Liver (tissue), 9 donors: ENCODE measurements around the gene PDGFC. TPM values are rescaled to one million over a fixed set of nuclear protein-coding genes. Genes with fewer than 3 reads are reported as not detected.

Experiments
- DNase-seq: peaks from one replicate; pipeline ENCODE4 v3.0.0-alpha.2; 2017; ENCODE audit warnings: low spot score
- H3K27ac ChIP-seq, 2 donors: one replicate each; pipeline ENCODE4 v1.7.0; 2013; ENCODE audit warnings: inconsistent platforms in 2 of 2, low read length in 2 of 2, control low read depth in 1 of 2, low read depth in 1 of 2, mild to moderate bottlenecking in 1 of 2
- H3K27me3 ChIP-seq, 4 donors: one replicate each; pipeline versions ENCODE4 v1.6.1 to v1.7.0; 2013; ENCODE audit warnings: low read length in 3 of 4, inconsistent platforms in 1 of 4, mild to moderate bottlenecking in 1 of 4, moderate library complexity in 1 of 4; ENCODE audit not compliant: control insufficient read depth in 4 of 4, insufficient read depth in 4 of 4
- H3K36me3 ChIP-seq, 4 donors: one replicate each; pipeline versions ENCODE4 v1.6.1 to v1.7.0; 2013; ENCODE audit warnings: low read length in 3 of 4, mild to moderate bottlenecking in 3 of 4, low read depth in 1 of 4, moderate library complexity in 1 of 4; ENCODE audit not compliant: control insufficient read depth in 4 of 4, insufficient read depth in 3 of 4
- H3K4me1 ChIP-seq, 4 donors: one replicate each; pipeline versions ENCODE4 v1.6.1 to v1.7.0; 2013; ENCODE audit warnings: low read length in 3 of 4, mild to moderate bottlenecking in 3 of 4, moderate library complexity in 1 of 4; ENCODE audit not compliant: control insufficient read depth in 4 of 4, insufficient read depth in 4 of 4
- H3K4me3 ChIP-seq, 3 donors: one replicate each; pipeline versions ENCODE4 v1.6.1 to v1.7.0; 2013; ENCODE audit warnings: low read length in 3 of 3, control low read depth in 1 of 3, low read depth in 1 of 3, mild to moderate bottlenecking in 1 of 3
- H3K9ac ChIP-seq, 2 donors: one replicate each; pipeline ENCODE4 v1.7.0; 2013; ENCODE audit warnings: low read length in 2 of 2, mild to moderate bottlenecking in 2 of 2, moderate library complexity in 2 of 2, control low read depth in 1 of 2, low read depth in 1 of 2
- H3K9me3 ChIP-seq, 4 donors: one replicate each; pipeline versions ENCODE4 v1.6.1 to v1.7.0; 2013; ENCODE audit warnings: low read length in 3 of 4; ENCODE audit not compliant: control insufficient read depth in 4 of 4
- ATF3 ChIP-seq: IDR thresholded peaks from 2 replicates; pipeline ENCODE4 v1.6.1; 2016; ENCODE audit warnings: antibody characterized with exemption
- CTCF ChIP-seq: fragments of 150-350 bp; IDR thresholded peaks from 2 replicates; pipeline ENCODE4 v1.5.1; 2017; ENCODE audit warnings: improper control_type of control experiment, low read depth, low read length; ENCODE audit not compliant: missing input control
- EGR1 ChIP-seq, 2 donors: IDR thresholded peaks; 2 replicates each; pipeline ENCODE4 v1.6.1; 2016 to 2018; ENCODE audit warnings: antibody characterized with exemption in 2 of 2, low read depth in 2 of 2
- FOXA1 ChIP-seq: IDR thresholded peaks from 2 replicates; pipeline ENCODE4 v1.6.1; 2016; ENCODE audit warnings: antibody characterized with exemption
- FOXA2 ChIP-seq: IDR thresholded peaks from 2 replicates; pipeline ENCODE4 v1.6.1; 2016; ENCODE audit warnings: antibody characterized with exemption
- GABPA ChIP-seq, 2 donors: IDR thresholded peaks in 1 of 2; conservative IDR thresholded peaks in 1 of 2; 2 replicates each; pipeline ENCODE4 v1.6.1; 2016; ENCODE audit warnings: antibody characterized with exemption in 2 of 2, mild to moderate bottlenecking in 1 of 2, moderate library complexity in 1 of 2
- HNF4A ChIP-seq, 2 donors: conservative IDR thresholded peaks; 2 replicates each; pipeline ENCODE4 v1.6.1; 2016; ENCODE audit warnings: antibody characterized with exemption in 2 of 2, mild to moderate bottlenecking in 2 of 2
- JUND ChIP-seq, 2 donors: IDR thresholded peaks; 2 replicates each; pipeline ENCODE4 v1.6.1; 2016; ENCODE audit warnings: antibody characterized with exemption in 2 of 2
- MAX ChIP-seq: IDR thresholded peaks from 2 replicates; pipeline ENCODE4 v1.6.1; 2016; ENCODE audit warnings: antibody characterized with exemption
- NR2F2 ChIP-seq: IDR thresholded peaks from 2 replicates; pipeline ENCODE4 v1.6.1; 2016; ENCODE audit warnings: antibody characterized with exemption
- RAD21 ChIP-seq, 2 donors: IDR thresholded peaks; 2 replicates each; pipeline ENCODE4 v1.6.1; 2016; ENCODE audit warnings: antibody characterized with exemption in 2 of 2, mild to moderate bottlenecking in 2 of 2
- REST ChIP-seq: IDR thresholded peaks from 2 replicates; pipeline ENCODE4 v1.6.1; 2016; ENCODE audit warnings: antibody characterized with exemption, mild to moderate bottlenecking
- RXRA ChIP-seq, 2 donors: IDR thresholded peaks; 2 replicates each; pipeline ENCODE4 v1.6.1; 2017 to 2018; ENCODE audit warnings: antibody characterized with exemption in 2 of 2, mild to moderate bottlenecking in 1 of 2
- SP1 ChIP-seq: IDR thresholded peaks from 2 replicates; pipeline ENCODE4 v1.6.1; 2018; ENCODE audit warnings: antibody characterized with exemption, mild to moderate bottlenecking
- TAF1 ChIP-seq: conservative IDR thresholded peaks from 2 replicates; pipeline ENCODE4 v1.6.1; 2016; ENCODE audit warnings: antibody characterized with exemption, mild to moderate bottlenecking
- YY1 ChIP-seq: IDR thresholded peaks from 2 replicates; pipeline ENCODE4 v1.6.1; 2016; ENCODE audit warnings: antibody characterized with exemption, mild to moderate bottlenecking
- ZBTB33 ChIP-seq: IDR thresholded peaks from 2 replicates; pipeline ENCODE4 v1.6.1; 2016; ENCODE audit warnings: antibody characterized with exemption
- WGBS: extraction: QIAGEN DNeasy Blood & Tissue Kit; methylation state at CpG from one replicate; pipeline ENCODE4 v1.1.7; 2013; 5-methylcytosine and 5-hydroxymethylcytosine counted together
- polyA plus RNA-seq, 2 donors: library from polyadenylated mRNA; stranded (reverse) in 1 of 2; unstranded in 1 of 2; fragments of 200-250 nt in 1 of 2; fragments of >200 nt in 1 of 2; fragmentation: Nextera tagmentation in 1 of 2; extraction: Ambion mirVana in 1 of 2; gene quantifications; one replicate each; pipeline versions ENCODE4 v1.2.1 to v1.2.3, GENCODE V29; 2013 to 2015
- total RNA-seq, 2 donors: library from RNA; depleted of rRNA; stranded (reverse); fragments of >200 nt; gene quantifications; one replicate each; pipeline ENCODE4 v1.2.3, GENCODE V29; 2014
- donor health status: healthy.
- donor health status: healthy.
- donor health status: healthy.
- donor health status: healthy.
- donor health status: healthy.

Gene PDGFC
- total and polyA plus RNA-seq, 4 donors: 5.8 to 25.7 (median 9.7) TPM

- TF ChIP-seq JUND (IDR thresholded peaks at IDR 0.05): no peak
Observed at GRCh38 chr4:156875704-156876103, 95.9 kb downstream of the PDGFC start (continued).

GRCh38 chr4:156875055-156875454 is 96.5 kb downstream of the PDGFC start:
- no peak for TF ChIP-seq GABPA (IDR thresholded peaks at IDR 0.05 in 1 of 2, conservative IDR thresholded peaks at IDR 0.05 in 1 of 2)
- no peak for TF ChIP-seq FOXA2
- no peak for TF ChIP-seq NR2F2
- no peak for TF ChIP-seq EGR1 (IDR thresholded peaks at IDR 0.05; ENCODE audit: low read depth in 2 of 2)
- TF ChIP-seq JUND (IDR thresholded peaks at IDR 0.05): no peak
- no peak for TF ChIP-seq HNF4A (conservative IDR thresholded peaks at IDR 0.05)
- TF ChIP-seq FOXA1: no peak
- TF ChIP-seq ZBTB33: no peak
- no peak for TF ChIP-seq CTCF
- TF ChIP-seq MAX: no peak
- TF ChIP-seq YY1: no peak
- WGBS: 96% methylated on average over 1 of the region's 1 CpG
- Histone ChIP-seq H3K27me3 (no peaks in the 10 kb centered on the region), H3K9me3 (no peaks in the 10 kb centered on the region), H3K36me3 (no peaks in the 10 kb centered on the region), H3K4me3 (no peak overlapping the region), H3K27ac (no peak overlapping the region), H3K4me1 (no peaks in the 10 kb centered on the region), H3K9ac (no peak overlapping the region)
- DNase-seq: no peak

GRCh38 chr4:156873799-156874198 is 97.8 kb downstream of the PDGFC start:
- no peaks in the 10 kb centered on the region for H3K9me3 ChIP-seq
- no peak overlapping the region for H3K27ac ChIP-seq
- H3K4me3 ChIP-seq: no peak overlapping the region
- H3K9ac ChIP-seq: no peak overlapping the region
- H3K36me3 ChIP-seq: no peaks in the 10 kb centered on the region
- H3K27me3 ChIP-seq: no peaks in the 10 kb centered on the region
- H3K4me1 ChIP-seq: no peaks in the 10 kb centered on the region
- no peak for DNase-seq
- WGBS: 95% methylated on average over 3 of the region's 3 CpGs
- no peak for TF ChIP-seq REST
- TF ChIP-seq ZBTB33: no peak
- TF ChIP-seq YY1: no peak
- TF ChIP-seq CTCF: no peak
- no peak for TF ChIP-seq JUND (IDR thresholded peaks at IDR 0.05)
- no peak for TF ChIP-seq HNF4A (conservative IDR thresholded peaks at IDR 0.05)
- TF ChIP-seq SP1: no peak
- TF ChIP-seq TAF1: no peak
- TF ChIP-seq NR2F2: no peak
- TF ChIP-seq RAD21 (IDR thresholded peaks at IDR 0.05): no peak
- TF ChIP-seq FOXA2: no peak
- no peak for TF ChIP-seq GABPA (IDR thresholded peaks at IDR 0.05 in 1 of 2, conservative IDR thresholded peaks at IDR 0.05 in 1 of 2)
- TF ChIP-seq MAX: no peak
- TF ChIP-seq RXRA (IDR thresholded peaks at IDR 0.05): no peak
- TF ChIP-seq EGR1 (IDR thresholded peaks at IDR 0.05; ENCODE audit: low read depth in 2 of 2): no peak
- no peak for TF ChIP-seq ATF3
- TF ChIP-seq FOXA1: no peak
